ENCODE data around the gene KCNK17.

KCNK17 gene

GRCh38 chr6:39360378-39360777, 46.2 kb upstream of the KCNK17 start:
- H3K36me3 ChIP-seq (replicated peaks in 1 of 2; ENCODE audit: control insufficient read depth in 2 of 2, insufficient read depth in 2 of 2, low read length in 2 of 2) = no peaks in the 10 kb centered on the region
- peak overlapping the region; percentile 35 for H2BK5ac ChIP-seq (ENCODE audit: low read length)
- DNase-seq (ENCODE audit: low spot score) = no peak
- H4K91ac ChIP-seq (ENCODE audit: low read depth, low read length, poor library complexity) = no peak overlapping the region
- H3K4me1 ChIP-seq (ENCODE audit: control insufficient read depth in 2 of 2, insufficient read depth in 1 of 2, low read depth in 1 of 2, low read length in 2 of 2) = peaks cover 0 to 6% of the 10 kb centered on the region in 2 donors
- H3K4me2 ChIP-seq (ENCODE audit: insufficient read depth, low read length, poor library complexity, severe bottlenecking) = no peak overlapping the region
- H3K4me3 ChIP-seq (ENCODE audit: low read length in 2 of 2) = no peak overlapping the region
- H2AFZ ChIP-seq (ENCODE audit: low read length) = no peak overlapping the region
- H3K79me1 ChIP-seq (ENCODE audit: low read depth, low read length) = no peaks in the 10 kb centered on the region
- H2BK120ac ChIP-seq (ENCODE audit: low read depth, low read length) = no peak overlapping the region
- H3K18ac ChIP-seq (ENCODE audit: low read length) = no peak overlapping the region
- H2AK5ac ChIP-seq (ENCODE audit: low read depth, low read length) = no peak overlapping the region
- H3K9ac ChIP-seq (ENCODE audit: low read depth, low read length, poor library complexity) = no peak overlapping the region
- no peaks in the 10 kb centered on the region for H3K9me3 ChIP-seq (replicated peaks in 1 of 2; ENCODE audit: control insufficient read depth in 2 of 2, insufficient read depth in 1 of 2, low read depth in 1 of 2, low read length in 2 of 2)
- H3K27ac ChIP-seq (replicated peaks; ENCODE audit: low read length) = no peak overlapping the region
- no peaks in the 10 kb centered on the region for H3K27me3 ChIP-seq (ENCODE audit: control insufficient read depth in 3 of 3, insufficient read depth in 3 of 3, low read depth in 1 of 3, low read length in 3 of 3)
- no CpG with 5 or more reads among the region's 9 CpGs for WGBS, 2 donors (ENCODE audit: extremely low coverage in 2 of 2, insufficient read length in 2 of 2, insufficient replicate concordance in 1 of 2)
- H4K8ac ChIP-seq (ENCODE audit: low read depth, low read length) = no peak overlapping the region
- H3K4ac ChIP-seq (ENCODE audit: low read length) = no peak overlapping the region
- H3K14ac ChIP-seq (ENCODE audit: low read length) = no peak overlapping the region
- no peak overlapping the region for H3K23ac ChIP-seq (ENCODE audit: low read depth, low read length, poor library complexity)
- H2BK12ac ChIP-seq (ENCODE audit: low read length) = no peak overlapping the region
- H2BK15ac ChIP-seq (ENCODE audit: low read length) = no peak overlapping the region

- no peak overlapping the region for H2BK120ac ChIP-seq (ENCODE audit: low read depth, low read length)
- no peak overlapping the region for H3K4ac ChIP-seq (ENCODE audit: low read length)
- H2BK12ac ChIP-seq (ENCODE audit: low read length) = no peak overlapping the region
- H3K4me2 ChIP-seq (ENCODE audit: insufficient read depth, low read length, poor library complexity, severe bottlenecking) = no peak overlapping the region
- H2AK5ac ChIP-seq (ENCODE audit: low read depth, low read length) = no peak overlapping the region
- no peak for DNase-seq (ENCODE audit: low spot score)
- H3K36me3 ChIP-seq (replicated peaks in 1 of 2; ENCODE audit: control insufficient read depth in 2 of 2, insufficient read depth in 2 of 2, low read length in 2 of 2) = no peaks in the 10 kb centered on the region
- no peaks in the 10 kb centered on the region for H3K27me3 ChIP-seq (ENCODE audit: control insufficient read depth in 3 of 3, insufficient read depth in 3 of 3, low read depth in 1 of 3, low read length in 3 of 3)
- no peaks in the 10 kb centered on the region for H3K9me3 ChIP-seq (replicated peaks in 1 of 2; ENCODE audit: control insufficient read depth in 2 of 2, insufficient read depth in 1 of 2, low read depth in 1 of 2, low read length in 2 of 2)
- no peak overlapping the region for H4K8ac ChIP-seq (ENCODE audit: low read depth, low read length)
- no peak overlapping the region for H3K18ac ChIP-seq (ENCODE audit: low read length)
- no peak overlapping the region for H3K27ac ChIP-seq (replicated peaks; ENCODE audit: low read length)
- H3K79me1 ChIP-seq (ENCODE audit: low read depth, low read length) = no peaks in the 10 kb centered on the region
- no peak overlapping the region for H3K14ac ChIP-seq (ENCODE audit: low read length)
- no peak overlapping the region for H3K4me3 ChIP-seq (ENCODE audit: low read length in 2 of 2)
- H2BK15ac ChIP-seq (ENCODE audit: low read length) = no peak overlapping the region
- H2BK5ac ChIP-seq (ENCODE audit: low read length) = no peak overlapping the region
- no CpG with 5 or more reads among the region's 7 CpGs for WGBS, 2 donors (ENCODE audit: extremely low coverage in 2 of 2, insufficient read length in 2 of 2, insufficient replicate concordance in 1 of 2)
- H3K4me1 ChIP-seq (ENCODE audit: control insufficient read depth in 2 of 2, insufficient read depth in 1 of 2, low read depth in 1 of 2, low read length in 2 of 2) = peaks cover 0 to 6% of the 10 kb centered on the region in 2 donors
- no peak overlapping the region for H3K23ac ChIP-seq (ENCODE audit: low read depth, low read length, poor library complexity)
- H2AFZ ChIP-seq (ENCODE audit: low read length) = no peak overlapping the region
- H4K91ac ChIP-seq (ENCODE audit: low read depth, low read length, poor library complexity) = no peak overlapping the region
- H3K9ac ChIP-seq (ENCODE audit: low read depth, low read length, poor library complexity) = no peak overlapping the region
Observed at GRCh38 chr6:39357998-39358686, 43.9 kb upstream of the KCNK17 start.

- peak overlapping the region; percentile 53 for H3K23ac ChIP-seq (ENCODE audit: low read depth, low read length, poor library complexity)
Observed at GRCh38 chr6:39353698-39354315, 39.6 kb upstream of the KCNK17 start.

GRCh38 chr6:39350723-39351505, 36.7 kb upstream of the KCNK17 start:
- no peak for DNase-seq (ENCODE audit: low spot score)
- no peak overlapping the region for H3K23ac ChIP-seq (ENCODE audit: low read depth, low read length, poor library complexity)
- H3K9ac ChIP-seq (ENCODE audit: low read depth, low read length, poor library complexity) = no peak overlapping the region
- H3K27me3 ChIP-seq (ENCODE audit: control insufficient read depth in 3 of 3, insufficient read depth in 3 of 3, low read depth in 1 of 3, low read length in 3 of 3) = no peaks in the 10 kb centered on the region
- H2BK12ac ChIP-seq (ENCODE audit: low read length) = no peak overlapping the region
- H2BK120ac ChIP-seq (ENCODE audit: low read depth, low read length) = no peak overlapping the region
- H2BK15ac ChIP-seq (ENCODE audit: low read length) = no peak overlapping the region
- no peak overlapping the region for H2BK5ac ChIP-seq (ENCODE audit: low read length)
- no peaks in the 10 kb centered on the region for H3K79me1 ChIP-seq (ENCODE audit: low read depth, low read length)
- H4K91ac ChIP-seq (ENCODE audit: low read depth, low read length, poor library complexity) = no peak overlapping the region
- no peaks in the 10 kb centered on the region for H3K9me3 ChIP-seq (replicated peaks in 1 of 2; ENCODE audit: control insufficient read depth in 2 of 2, insufficient read depth in 1 of 2, low read depth in 1 of 2, low read length in 2 of 2)
- H3K36me3 ChIP-seq (replicated peaks in 1 of 2; ENCODE audit: control insufficient read depth in 2 of 2, insufficient read depth in 2 of 2, low read length in 2 of 2) = no peaks in the 10 kb centered on the region
- no CpG with 5 or more reads among the region's 13 CpGs for WGBS, 2 donors (ENCODE audit: extremely low coverage in 2 of 2, insufficient read length in 2 of 2, insufficient replicate concordance in 1 of 2)
- H3K4me1 ChIP-seq (ENCODE audit: control insufficient read depth in 2 of 2, insufficient read depth in 1 of 2, low read depth in 1 of 2, low read length in 2 of 2) = no peaks in the 10 kb centered on the region
- H3K14ac ChIP-seq (ENCODE audit: low read length) = no peak overlapping the region
- H4K8ac ChIP-seq (ENCODE audit: low read depth, low read length) = no peak overlapping the region
- no peak overlapping the region for H3K18ac ChIP-seq (ENCODE audit: low read length)
- no peak overlapping the region for H2AK5ac ChIP-seq (ENCODE audit: low read depth, low read length)
- H3K4ac ChIP-seq (ENCODE audit: low read length) = no peak overlapping the region
- H2AFZ ChIP-seq (ENCODE audit: low read length) = no peak overlapping the region
- no peak overlapping the region for H3K4me2 ChIP-seq (ENCODE audit: insufficient read depth, low read length, poor library complexity, severe bottlenecking)
- no peak overlapping the region for H3K27ac ChIP-seq (replicated peaks; ENCODE audit: low read length)
- no peak overlapping the region for H3K4me3 ChIP-seq (ENCODE audit: low read length in 2 of 2)

More at GRCh38 chr6:39353698-39354315, 39.6 kb upstream of the KCNK17 start:
- Histone ChIP-seq H3K4me1 (ENCODE audit: control insufficient read depth in 2 of 2, insufficient read depth in 1 of 2, low read depth in 1 of 2, low read length in 2 of 2) (no peaks in the 10 kb centered on the region), H3K4ac (ENCODE audit: low read length) (no peak overlapping the region), H3K9me3 (replicated peaks in 1 of 2; ENCODE audit: control insufficient read depth in 2 of 2, insufficient read depth in 1 of 2, low read depth in 1 of 2, low read length in 2 of 2) (no peaks in the 10 kb centered on the region), H3K4me2 (ENCODE audit: insufficient read depth, low read length, poor library complexity, severe bottlenecking) (no peak overlapping the region), H3K27me3 (ENCODE audit: control insufficient read depth in 3 of 3, insufficient read depth in 3 of 3, low read depth in 1 of 3, low read length in 3 of 3) (no peaks in the 10 kb centered on the region), H3K27ac (replicated peaks; ENCODE audit: low read length) (no peak overlapping the region), H3K79me1 (ENCODE audit: low read depth, low read length) (no peaks in the 10 kb centered on the region), H2BK15ac (ENCODE audit: low read length) (no peak overlapping the region), H3K9ac (ENCODE audit: low read depth, low read length, poor library complexity) (peak overlapping the region; percentile 55), H2BK5ac (ENCODE audit: low read length) (no peak overlapping the region), H3K14ac (ENCODE audit: low read length) (peak overlapping the region; percentile 25), H2AFZ (ENCODE audit: low read length) (no peak overlapping the region), H2BK120ac (ENCODE audit: low read depth, low read length) (no peak overlapping the region), H3K18ac (ENCODE audit: low read length) (peak overlapping the region; percentile 20), H2BK12ac (ENCODE audit: low read length) (no peak overlapping the region), H3K36me3 (replicated peaks in 1 of 2; ENCODE audit: control insufficient read depth in 2 of 2, insufficient read depth in 2 of 2, low read length in 2 of 2) (no peaks in the 10 kb centered on the region), H2AK5ac (ENCODE audit: low read depth, low read length) (peak overlapping the region; percentile 49), H4K91ac (ENCODE audit: low read depth, low read length, poor library complexity) (peak overlapping the region; percentile 16), H3K4me3 (ENCODE audit: low read length in 2 of 2) (no peak overlapping the region), H4K8ac (ENCODE audit: low read depth, low read length) (no peak overlapping the region)
- DNase-seq (ENCODE audit: low spot score) = no peak
- WGBS, 2 donors (ENCODE audit: extremely low coverage in 2 of 2, insufficient read length in 2 of 2, insufficient replicate concordance in 1 of 2) = no CpG with 5 or more reads among the region's 7 CpGs

All from neuronal stem cell (in vitro differentiated cells).